Left colon (tissue), 2 donors: ENCODE data around the gene ORMDL3. TPM values are rescaled to one million over a fixed set of nuclear protein-coding genes. Genes with fewer than 3 reads are reported as not detected.

Experiments used
- ATAC-seq: fragments of 200-7000 bp; cut with Tn5 transposase; one replicate; pipeline ENCODE4 v1.9.1; 2020; ENCODE audit warnings: mild to moderate bottlenecking, moderate library complexity
- DNase-seq, 2 donors: peaks; one replicate each; pipeline ENCODE4 v3.0.0-alpha.2; 2020
- intact Hi-C, 2 donors: fragments of 100-400 bp; cut with DNase I in 1 of 2; cut with micrococcal nuclease in 1 of 2; formaldehyde crosslinking; loops; one replicate each; pipeline versions ENCODE4 v1.11.2 to v1.14.0; 2022; cut with DNase I, micrococcal nuclease
- long read RNA-seq: library from polyadenylated mRNA; unstranded; transcript quantifications from one replicate; pipeline ENCODE4 v2.0.0, GENCODE V29; 2021
- total RNA-seq, 2 donors: library from RNA; stranded (reverse); fragmentation: NEBNext Ultra II Directional; extraction: Animal tissue kit (Norgen Biotek cat#: 25700); gene quantifications; one replicate each; pipeline ENCODE4 v1.2.1, GENCODE V29; 2021
- donor health status: DM: no; HTN: no; CAD: no.
- donor health status: DM: yes; HTN: yes; CAD: no.

ORMDL3 gene
- 10 to 100 TPM; 63.4 to 68.8 TPM for total RNA-seq
- long read RNA-seq, transcript ORMDL3-201 (4 exons, 2,111 nt) = major isoform, 5 of 11 reads
- long read RNA-seq, partial matches to known transcripts = 1 of 11 reads
- long read RNA-seq, other reads (novel, unspliced or antisense) = 4 of 11 reads

GRCh38 chr17:39927101-39927928, at the start of gene ORMDL3, which contains the start of gene LRRC3C:
TSS of gene ORMDL3 (minus strand) at chr17:39927601. CDS start at chr17:39924203, 3,398 bp downstream.
TSS of gene LRRC3C (plus strand) at chr17:39927732. CDS start at chr17:39941524, 13,792 bp downstream.
- intact Hi-C loops = no loop called here
- peak; percentile 94 to 95 for DNase-seq
- peak; percentile 96 for ATAC-seq

- ATAC-seq (no peak), DNase-seq (no peak)
- intact Hi-C loops = no loop called here
These were observed 48.4 kb upstream of the ORMDL3 start for GRCh38 chr17:39975801-39976200.

GRCh38 chr17:39974433-39974832, 47.0 kb upstream of the ORMDL3 start:
- intact Hi-C loops = no loop called here
- no peak for ATAC-seq
- DNase-seq = no peak

GRCh38 chr17:39973496-39973895, 46.1 kb upstream of the ORMDL3 start:
- intact Hi-C loops = no loop called here
- DNase-seq = no peak
- ATAC-seq = no peak

GRCh38 chr17:39972271-39972670, 44.9 kb upstream of the ORMDL3 start:
- no peak for ATAC-seq

GRCh38 chr17:39971076-39971603, 43.7 kb upstream of the ORMDL3 start:
- intact Hi-C loops = no loop called here
- DNase-seq (no peak), ATAC-seq (peak; percentile 12)

More at GRCh38 chr17:39972271-39972670, 44.9 kb upstream of the ORMDL3 start:
- DNase-seq = no peak
- intact Hi-C loops = no loop called here

- ATAC-seq (peak; percentile 97), DNase-seq (no peak)
These were observed 42.8 kb upstream of the ORMDL3 start for GRCh38 chr17:39970157-39970692.

GRCh38 chr17:39969375-39969774, 42.0 kb upstream of the ORMDL3 start:
- intact Hi-C loops = no loop called here
- no peak for DNase-seq
- ATAC-seq = no peak

More at GRCh38 chr17:39970157-39970692, 42.8 kb upstream of the ORMDL3 start:
- intact Hi-C loops = no loop called here

GRCh38 chr17:39968761-39969160, 41.4 kb upstream of the ORMDL3 start:
- intact Hi-C loops = no loop called here
- DNase-seq (no peak), ATAC-seq (peak; percentile 45)

GRCh38 chr17:39966771-39967170, 39.4 kb upstream of the ORMDL3 start:
- DNase-seq = no peak
- intact Hi-C loops = no loop called here

GRCh38 chr17:39965017-39965699, 37.8 kb upstream of the ORMDL3 start:
- no peak for ATAC-seq
- intact Hi-C loops = no loop called here
- DNase-seq = no peak

More at GRCh38 chr17:39966771-39967170, 39.4 kb upstream of the ORMDL3 start:
- ATAC-seq = no peak

GRCh38 chr17:39963829-39964228, 36.4 kb upstream of the ORMDL3 start:
- no peak for ATAC-seq
- DNase-seq = no peak
- intact Hi-C loops = no loop called here

- no peak for DNase-seq
- ATAC-seq = no peak
- intact Hi-C loops = no loop called here
These were observed 35.3 kb upstream of the ORMDL3 start, which contains the start of gene GSDMA for GRCh38 chr17:39962642-39963220. TSS of gene GSDMA (plus strand) at chr17:39963004. CDS start at chr17:39965688, 2,684 bp downstream.

GRCh38 chr17:39960524-39961041, 33.2 kb upstream of the ORMDL3 start:
- DNase-seq = peak in 1 of 2 donors; percentile 38
- intact Hi-C loops = no loop called here
- ATAC-seq = peak; percentile 74

GRCh38 chr17:39955726-39956225, 28.4 kb upstream of the ORMDL3 start:
- no peak for DNase-seq
- no peak for ATAC-seq
- intact Hi-C loops = no loop called here

- intact Hi-C loops = no loop called here
- no peak for ATAC-seq
- DNase-seq = no peak
These were observed 27.5 kb upstream of the ORMDL3 start for GRCh38 chr17:39954876-39955275.

GRCh38 chr17:39953471-39953888, 26.1 kb upstream of the ORMDL3 start:
- intact Hi-C loops = no loop called here

More at GRCh38 chr17:39953471-39953888, 26.1 kb upstream of the ORMDL3 start:
- DNase-seq (no peak), ATAC-seq (no peak)
